ENCODE results near the gene PAX3. TPM values are rescaled to one million over a fixed set of nuclear protein-coding genes. Genes with fewer than 3 reads are reported as not detected.

Gene PAX3
- total RNA-seq, 4 donors from 2014 or later = 6.1 to 13.8 (median 10.2) TPM

- no peaks in the 10 kb centered on the region for H3K9me3 ChIP-seq
- DNase-seq (ENCODE audit: low spot score in 2 of 2) = no peak
- 36% methylated on average over 38 of the region's 38 CpGs for WGBS
- TF ChIP-seq POLR2AphosphoS5 (IDR thresholded peaks at IDR 0.05) (no peak), EP300 (IDR thresholded peaks at IDR 0.05) (no peak), CTCF (IDR thresholded peaks at IDR 0.05) (no peak), POLR2A (IDR thresholded peaks at IDR 0.05) (no peak)
- H3K27me3 ChIP-seq = peaks cover 65% of the 10 kb centered on the region
- H3K4me3 ChIP-seq = peak overlapping the region; percentile 55
- no peak overlapping the region for H3K27ac ChIP-seq
- H3K36me3 ChIP-seq = no peaks in the 10 kb centered on the region
- peaks cover 22% of the 10 kb centered on the region for H3K4me1 ChIP-seq
Observed at GRCh38 chr2:222320436-222321395, 21.9 kb upstream of the PAX3 start.

- H3K36me3 ChIP-seq = no peaks in the 10 kb centered on the region
- H3K4me3 ChIP-seq = peak overlapping the region; percentile 55
- no peaks in the 10 kb centered on the region for H3K9me3 ChIP-seq
- no peak for DNase-seq (ENCODE audit: low spot score in 2 of 2)
- TF ChIP-seq POLR2A (IDR thresholded peaks at IDR 0.05) = no peak
- no peak for TF ChIP-seq EP300 (IDR thresholded peaks at IDR 0.05)
- no peak for TF ChIP-seq CTCF (IDR thresholded peaks at IDR 0.05)
- no peak for TF ChIP-seq POLR2AphosphoS5 (IDR thresholded peaks at IDR 0.05)
- H3K4me1 ChIP-seq = peaks cover 22% of the 10 kb centered on the region
- H3K27ac ChIP-seq = no peak overlapping the region
- WGBS = 0% methylated on average over 6 of the region's 96 CpGs
- H3K27me3 ChIP-seq = peaks cover 71% of the 10 kb centered on the region
Observed at GRCh38 chr2:222319586-222320435, 21.0 kb upstream of the PAX3 start.

GRCh38 chr2:222318712-222319585 lies 20.2 kb upstream of the PAX3 start:
- peaks cover 22% of the 10 kb centered on the region for H3K4me1 ChIP-seq
- no peak overlapping the region for H3K27ac ChIP-seq
- WGBS = 0% methylated on average over 12 of the region's 104 CpGs
- no peak for TF ChIP-seq POLR2A (IDR thresholded peaks at IDR 0.05)
- peak in 1 of 2 donors; percentile 8 for TF ChIP-seq CTCF (IDR thresholded peaks at IDR 0.05)
- H3K9me3 ChIP-seq = no peaks in the 10 kb centered on the region
- no peaks in the 10 kb centered on the region for H3K36me3 ChIP-seq
- peak overlapping the region; percentile 55 for H3K4me3 ChIP-seq
- H3K27me3 ChIP-seq = peaks cover 80% of the 10 kb centered on the region
- DNase-seq (ENCODE audit: low spot score in 2 of 2) = no peak

- Histone ChIP-seq H3K27ac (no peak overlapping the region), H3K27me3 (peaks cover 88% of the 10 kb centered on the region), H3K36me3 (no peaks in the 10 kb centered on the region), H3K9me3 (no peaks in the 10 kb centered on the region), H3K4me1 (peaks cover 22% of the 10 kb centered on the region), H3K4me3 (peak overlapping the region; percentile 55)
- under 1% methylated on average over 18 of the region's 41 CpGs for WGBS
- DNase-seq (ENCODE audit: low spot score in 2 of 2) = no peak
- TF ChIP-seq POLR2A (IDR thresholded peaks at IDR 0.05) (no peak), EP300 (IDR thresholded peaks at IDR 0.05) (no peak), POLR2AphosphoS5 (IDR thresholded peaks at IDR 0.05) (no peak), CTCF (IDR thresholded peaks at IDR 0.05) (peak in 1 of 2 donors; percentile 11)
Observed at GRCh38 chr2:222318026-222318711, 19.4 kb upstream of the PAX3 start.

Data from suprapubic skin (tissue), 4 donors.